DMS153 (cell line): ENCODE data around the gene ZIM2.
"Not testable (repeated sequence)": the region's sequence is repeated elsewhere in the genome, so short reads cannot be mapped to it uniquely, and the experiment has no call there.

Experiments used
- DNase-seq: peaks from one replicate; lab custom pipeline; 2025; lab: John Stamatoyannopoulos, UW

ZIM2 gene

DNA sequence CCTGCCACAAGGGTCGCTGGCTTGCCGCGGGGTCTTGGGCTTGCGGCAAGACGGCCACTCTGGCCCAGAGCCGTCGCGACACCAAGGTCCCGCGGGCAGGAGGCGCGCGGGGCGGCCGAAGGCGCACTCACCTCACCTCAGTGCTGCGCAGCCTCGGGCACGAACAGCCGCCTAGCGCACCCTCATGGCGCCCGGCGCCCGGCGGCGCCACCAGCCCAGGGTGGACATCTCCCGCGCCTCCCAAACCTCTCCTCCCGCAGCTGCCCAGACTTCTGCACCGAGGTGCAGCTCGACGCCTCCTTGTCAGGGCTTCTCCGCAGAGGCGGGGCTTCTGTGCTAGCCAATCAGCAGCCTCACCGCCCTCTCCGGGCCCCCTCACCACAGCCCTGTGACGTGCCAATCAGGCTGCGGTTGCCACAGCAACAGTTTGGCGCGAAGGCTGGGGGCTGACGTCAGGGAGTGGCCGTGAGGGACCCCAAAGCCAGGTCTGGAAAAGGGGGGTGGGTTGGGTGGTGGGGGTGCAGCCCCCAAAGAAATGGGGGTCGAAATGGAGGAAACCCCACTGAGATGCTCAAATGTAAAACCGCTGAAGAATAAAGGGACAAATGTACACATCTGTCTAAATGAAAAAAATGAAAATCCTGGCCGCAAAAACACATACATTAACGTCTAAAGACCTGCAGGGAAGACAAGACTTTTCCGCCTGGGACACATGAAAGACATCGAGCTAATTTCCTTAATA lies at the start of gene ZIM2, which contains the start of gene PEG3:
Gene ZIM2 (minus strand): TSS at position 276 of the 742 bp plus-strand sequence. CDS start 16,449 bp downstream, outside the sequence.
Gene PEG3 (minus strand): TSS at position 276 of the 742 bp plus-strand sequence. CDS start 16,071 bp downstream, outside the sequence.
- DNase-seq, result no peak

DNA sequence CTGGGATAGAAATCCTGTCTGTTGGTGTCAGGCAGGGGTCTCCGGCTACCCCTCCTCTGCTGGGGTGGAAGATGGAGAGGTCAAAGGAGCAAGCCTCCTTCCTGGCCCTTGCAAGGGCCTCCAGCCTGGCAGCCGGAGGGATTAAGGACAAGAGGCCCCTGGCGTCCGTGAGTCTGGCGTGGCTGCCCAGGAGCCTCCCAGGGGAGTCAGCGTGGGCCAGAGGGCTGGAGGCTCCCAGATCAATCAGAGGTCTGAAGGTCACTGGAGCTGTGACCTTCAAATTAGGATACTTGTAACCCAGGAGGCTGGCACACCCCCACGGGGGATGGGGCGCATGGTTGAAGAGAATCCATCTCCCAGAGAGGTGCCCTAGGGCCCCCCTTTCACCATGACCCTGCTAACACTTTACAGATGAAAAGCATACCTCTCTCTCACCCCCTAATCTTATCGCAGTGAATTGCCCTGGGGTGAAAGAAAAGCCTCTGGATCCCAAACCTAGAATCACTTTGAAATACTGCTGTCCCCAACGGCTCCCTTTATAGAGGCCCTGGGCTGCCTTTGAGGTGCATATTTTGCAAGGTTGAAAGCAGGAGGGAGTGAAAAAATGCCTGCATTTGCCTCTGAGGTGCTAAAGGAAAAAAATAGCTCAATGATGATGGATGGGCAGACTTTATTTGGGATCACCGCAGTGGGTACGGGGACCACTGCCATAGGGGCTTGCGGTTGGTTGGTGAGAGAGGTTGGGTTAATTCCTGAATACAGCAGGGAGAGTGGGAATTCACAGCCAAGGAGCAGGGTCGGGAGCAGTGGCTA lies 44.9 kb upstream of the ZIM2 start:
- no peak for DNase-seq

DNA sequence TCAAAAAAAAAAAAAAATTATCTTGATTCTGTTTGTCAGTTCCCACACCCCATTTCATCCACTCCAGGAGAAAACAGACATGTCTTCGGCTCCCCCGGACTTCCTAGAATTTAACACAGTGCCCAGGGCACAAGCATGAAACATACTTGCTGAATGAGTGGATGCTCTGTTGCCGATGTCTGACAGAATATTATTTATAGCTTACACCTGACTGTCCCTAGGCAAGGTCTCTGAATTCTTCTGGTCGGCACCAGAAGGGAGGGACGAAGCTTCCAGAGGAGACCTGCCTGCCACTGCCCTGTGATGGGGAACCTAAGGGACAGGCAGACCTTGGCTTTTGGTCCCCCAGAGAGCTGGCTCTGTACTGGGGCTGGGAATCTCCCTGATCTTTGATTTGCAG lies 43.9 kb upstream of the ZIM2 start:
- DNase-seq, result no peak

DNA sequence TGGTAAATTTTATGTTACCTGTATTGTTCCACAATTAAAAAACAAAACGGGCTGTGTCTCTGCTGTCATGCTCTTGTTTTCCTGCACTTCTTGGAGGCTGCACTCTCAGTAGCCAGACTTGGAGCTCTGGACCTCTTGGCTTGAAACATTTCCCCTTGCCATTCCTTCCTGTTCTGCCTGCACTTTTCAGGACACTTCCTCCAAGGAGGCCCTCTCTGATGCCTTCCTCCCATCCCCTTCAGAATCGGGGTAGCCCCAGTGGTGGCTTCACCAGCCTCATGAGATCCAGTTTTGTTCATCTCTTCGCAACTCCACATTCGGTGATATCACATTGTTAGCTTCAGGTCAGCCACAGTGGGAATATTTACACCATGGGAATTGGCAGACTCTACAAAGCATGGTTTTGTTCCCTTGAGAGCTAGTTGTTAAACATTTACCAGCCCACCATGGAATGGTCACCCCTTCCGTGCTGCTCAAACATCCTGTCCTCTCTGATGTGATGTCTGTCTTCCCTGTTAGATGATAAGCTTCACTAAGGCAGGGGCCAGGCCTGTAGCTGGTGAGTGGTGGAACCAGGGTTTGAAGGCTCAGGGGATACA lies 40.2 kb upstream of the ZIM2 start:
- DNase-seq, result no peak

DNA sequence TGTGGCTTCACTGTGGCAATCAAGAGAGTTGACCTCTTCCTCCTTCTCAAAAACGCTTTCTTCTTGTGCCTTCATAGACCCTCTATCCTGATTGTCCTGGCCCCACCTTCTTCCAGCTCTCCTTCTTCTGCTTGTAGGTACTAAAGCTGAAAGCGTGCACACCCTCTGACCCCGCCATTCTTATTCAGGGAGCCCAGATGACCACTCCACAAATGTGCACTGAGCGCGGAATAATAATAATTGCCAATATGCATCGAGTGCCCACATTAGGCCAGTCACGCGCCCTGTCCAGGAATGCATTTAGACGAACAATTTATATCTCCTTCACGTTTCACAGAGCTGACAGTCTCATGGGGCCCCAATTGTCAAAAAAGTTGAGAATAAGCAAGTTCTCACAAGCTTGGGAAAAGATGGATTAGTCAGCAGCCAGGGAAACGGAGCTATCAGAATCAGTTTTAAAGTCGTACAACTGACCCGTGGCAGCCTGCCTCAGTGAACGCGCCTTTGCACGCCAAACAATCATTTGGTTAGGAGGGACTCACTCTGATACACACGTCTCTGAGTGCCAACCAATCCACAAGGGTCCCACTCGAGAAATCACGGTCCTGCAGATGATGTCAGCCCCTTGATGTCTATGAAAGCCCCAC lies 36.7 kb upstream of the ZIM2 start:
- no peak for DNase-seq

DNA sequence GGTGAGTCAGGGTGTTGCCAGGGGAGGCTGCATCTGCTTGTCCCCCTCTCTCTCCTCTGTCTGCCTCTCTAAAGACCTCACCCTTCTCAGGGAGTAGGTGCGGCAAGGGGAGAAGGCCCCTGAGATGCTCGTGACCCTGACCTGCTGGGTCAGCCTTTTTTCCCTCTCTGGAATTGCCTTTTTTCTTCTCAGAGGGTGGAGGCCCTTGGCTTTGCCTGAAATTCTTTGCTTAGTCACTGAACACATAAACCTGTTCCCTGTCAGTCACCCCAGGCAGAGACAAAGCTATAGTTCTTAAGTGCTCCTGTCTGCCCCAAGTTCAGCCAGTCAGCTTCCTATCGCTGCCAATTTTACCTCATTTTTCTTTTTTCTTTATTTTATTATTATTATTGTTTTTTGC lies 35.2 kb upstream of the ZIM2 start:
- no peak for DNase-seq

DNA sequence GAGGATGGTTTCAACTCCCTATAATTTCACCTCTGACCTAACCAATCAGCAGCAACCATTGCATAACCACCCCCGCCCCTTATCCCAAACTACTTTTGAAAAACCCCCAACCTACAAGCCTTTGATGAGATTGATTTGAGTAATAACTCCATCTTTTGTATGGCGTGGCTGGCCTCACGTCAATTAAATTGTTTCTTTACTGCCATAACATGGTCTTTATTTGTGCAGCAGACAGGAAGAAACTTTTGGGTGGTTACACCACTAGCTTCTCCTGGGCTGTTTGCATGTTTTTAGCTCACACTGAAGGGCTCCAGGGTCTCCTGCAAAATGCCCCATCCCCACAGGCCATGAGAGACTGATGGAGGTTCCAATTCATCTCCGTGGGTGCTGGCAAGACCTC lies 34.0 kb upstream of the ZIM2 start:
- DNase-seq, result no peak

DNA sequence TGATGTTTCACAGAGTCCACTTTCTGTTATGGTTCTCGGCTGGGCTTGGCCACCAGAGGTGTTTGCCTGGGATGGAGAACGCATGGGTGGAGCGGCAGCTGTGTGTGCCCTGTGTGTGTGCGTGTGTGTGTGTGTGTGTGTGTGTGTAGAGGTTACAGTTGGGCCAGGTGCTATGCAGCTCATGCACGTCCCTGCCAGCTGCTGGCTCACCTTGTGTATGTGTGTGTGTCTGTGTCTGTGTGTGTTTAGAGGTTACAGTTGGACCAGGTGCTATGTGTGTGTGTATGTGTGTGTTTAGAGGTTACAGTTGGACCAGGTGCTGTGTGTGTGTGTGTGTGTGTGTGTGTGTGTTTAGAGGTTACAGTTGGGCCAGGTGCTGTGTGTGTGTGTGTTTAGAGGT lies 33.0 kb upstream of the ZIM2 start:
- DNase-seq, result no peak

DNA sequence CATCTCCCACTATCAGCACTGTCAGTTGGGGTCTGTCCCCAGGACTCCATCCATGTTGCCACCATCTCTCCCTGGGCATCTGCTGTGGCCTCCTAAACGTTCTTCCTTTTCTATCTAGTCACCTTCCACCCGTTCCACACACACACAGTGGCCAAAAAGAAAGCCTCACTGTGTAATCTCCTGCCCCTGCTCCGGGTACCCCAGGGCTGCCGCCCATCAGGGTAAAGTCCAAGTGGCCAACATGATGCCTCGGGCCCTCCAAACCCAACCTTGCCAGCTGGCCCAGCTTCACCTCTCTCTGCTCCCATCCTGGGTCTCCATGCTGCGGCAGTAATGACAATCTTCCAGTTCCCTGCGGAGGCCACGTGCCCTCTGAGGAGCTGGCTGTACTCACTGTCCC lies 29.4 kb upstream of the ZIM2 start:
- no peak for DNase-seq

DNA sequence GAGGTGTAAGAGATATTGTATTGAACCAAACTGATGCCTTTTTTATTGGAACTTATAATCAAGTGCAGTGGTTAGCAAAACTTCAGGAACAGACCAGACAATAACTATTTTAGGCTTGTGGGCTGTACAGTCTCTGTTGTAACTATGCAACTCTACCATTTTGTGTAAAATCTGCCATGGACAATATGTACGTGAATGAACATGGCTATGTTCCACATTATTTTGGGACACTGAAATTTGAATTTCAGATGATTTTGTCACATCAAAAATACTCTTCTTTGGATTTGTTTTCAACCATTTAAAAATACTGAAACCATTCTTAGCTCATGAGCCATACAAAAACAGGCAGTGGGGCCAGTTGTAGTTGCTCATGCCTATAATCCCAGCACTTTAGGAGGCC lies 27.9 kb upstream of the ZIM2 start:
- DNase-seq, result no peak

DNA sequence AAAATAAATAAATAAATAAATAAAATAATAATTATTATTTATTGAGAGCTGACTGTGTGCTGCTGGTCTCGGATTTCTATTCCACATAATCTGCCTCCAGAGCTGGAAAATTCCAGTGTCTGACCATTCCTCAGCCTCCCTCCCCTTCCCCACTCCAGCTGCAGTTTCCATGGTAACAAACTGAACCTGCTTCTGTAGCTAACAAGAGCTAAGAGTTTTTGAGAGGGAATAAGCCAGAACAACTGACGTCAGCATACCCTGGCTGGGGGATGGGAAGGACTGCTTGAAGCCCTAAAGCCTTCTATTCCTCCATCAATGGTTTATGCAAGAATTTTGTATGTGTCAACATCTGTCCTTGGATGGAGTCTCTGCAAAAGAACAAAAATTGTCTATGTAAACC lies 26.0 kb upstream of the ZIM2 start:
- no peak for DNase-seq

DNA sequence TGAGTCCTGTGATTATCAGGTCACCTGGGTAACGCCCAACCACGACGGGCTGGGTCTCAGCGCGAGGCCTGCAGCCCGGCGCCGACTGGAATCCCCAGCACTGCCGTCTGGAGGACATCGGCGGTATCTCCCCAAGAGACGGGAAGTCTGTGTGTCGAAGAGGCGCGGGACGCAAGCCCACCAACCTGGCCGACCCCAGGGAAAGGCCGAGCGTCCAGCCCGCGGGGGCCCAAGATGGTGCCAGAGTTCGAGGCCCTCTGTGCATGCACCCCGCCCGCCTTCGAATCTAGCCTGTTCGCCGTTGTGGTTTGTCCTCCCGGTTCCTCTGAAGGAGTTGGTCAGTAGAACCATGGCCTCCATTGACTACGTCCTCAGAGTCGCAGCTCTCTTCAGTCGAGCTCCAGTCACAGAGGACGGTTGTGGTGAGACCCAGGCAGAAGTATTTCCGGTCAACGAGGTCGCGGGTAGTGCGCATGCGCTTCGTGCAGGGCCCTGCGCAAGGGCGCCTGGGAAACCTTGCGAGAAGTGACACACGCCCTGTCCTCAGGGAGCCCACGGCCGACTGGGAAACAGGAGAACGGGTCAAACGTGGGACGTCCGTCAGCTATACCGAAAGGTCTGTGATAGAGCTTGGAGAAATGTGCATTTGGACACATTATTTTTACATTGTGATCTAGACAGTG lies 24.1 kb upstream of the ZIM2 start:
- no peak for DNase-seq

DNA sequence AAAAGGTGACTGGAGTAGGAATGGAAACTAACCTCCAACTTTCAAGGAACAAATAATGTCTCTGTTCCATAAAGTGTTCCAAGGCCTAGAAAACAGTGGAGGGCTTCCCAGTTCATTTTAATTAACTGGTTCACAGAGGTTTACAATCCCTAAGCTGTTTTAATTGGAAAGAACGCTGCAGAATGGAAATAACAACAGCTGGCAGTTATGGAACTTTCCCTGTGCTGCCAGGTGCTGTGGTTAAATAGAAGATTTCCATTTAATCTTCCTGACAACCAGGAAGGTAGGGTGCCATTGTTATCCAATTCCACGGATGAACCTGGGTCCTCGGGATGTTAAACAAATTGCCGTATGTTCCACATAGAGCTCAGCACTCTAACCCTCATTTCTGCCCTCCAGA lies 22.2 kb upstream of the ZIM2 start:
- no peak for DNase-seq

DNA sequence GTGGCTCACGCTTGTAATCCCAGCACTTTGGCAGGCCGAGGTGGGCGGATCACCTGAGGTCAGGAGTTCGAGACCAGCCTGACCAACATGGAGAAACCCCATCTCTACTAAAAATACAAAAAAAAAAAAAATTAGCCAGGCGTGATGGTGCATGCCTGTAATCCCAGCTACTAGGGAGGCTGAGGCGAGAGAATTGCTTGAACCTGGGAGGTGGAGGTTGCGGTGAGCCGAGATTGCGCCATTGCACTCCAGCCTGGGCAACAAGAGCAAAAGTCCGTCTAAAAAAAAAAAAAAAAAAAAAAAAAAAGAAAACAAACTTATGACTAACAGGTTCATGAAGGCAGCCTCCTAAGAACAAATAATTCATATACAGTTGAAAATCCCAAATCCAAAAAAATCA lies 19.9 kb upstream of the ZIM2 start:
- not testable (repeated sequence) for DNase-seq

DNA sequence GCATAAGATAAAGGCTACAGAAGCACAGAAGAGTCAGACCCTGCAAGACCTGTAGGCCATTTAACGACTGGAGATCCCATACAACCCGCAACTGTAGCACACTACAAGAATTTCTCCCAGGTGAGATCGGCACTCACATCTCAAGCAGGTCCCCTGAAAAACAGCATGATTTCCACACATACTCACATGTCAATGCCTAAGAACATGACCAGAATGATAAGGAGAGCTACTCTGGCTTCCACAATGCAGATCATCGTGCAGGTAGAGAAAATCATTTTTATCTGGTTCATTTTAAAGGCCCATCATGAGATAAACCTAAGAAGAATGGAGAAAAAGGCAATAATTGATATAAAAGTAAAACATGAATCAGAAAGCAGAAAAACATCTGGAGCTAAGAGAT lies 17.5 kb upstream of the ZIM2 start:
- no peak for DNase-seq

DNA sequence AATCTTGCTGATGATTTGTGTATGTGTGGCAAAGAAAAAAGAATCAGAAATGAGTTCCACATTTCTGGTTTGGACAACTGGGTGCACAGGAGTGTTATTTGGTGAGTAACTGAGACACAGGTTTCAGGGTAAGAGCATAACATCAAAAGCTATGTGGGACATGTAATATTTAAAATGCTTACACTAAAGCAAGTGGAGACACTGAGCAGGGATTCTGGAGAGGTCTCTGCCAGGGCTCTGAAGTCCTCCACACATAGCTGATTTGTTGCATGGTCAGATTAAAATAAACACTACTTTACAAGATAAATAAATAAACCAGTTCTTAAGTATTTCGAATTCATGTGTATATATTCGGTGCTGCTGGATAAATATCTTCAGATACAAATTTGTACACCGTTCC lies 16.3 kb upstream of the ZIM2 start:
- DNase-seq, result no peak

DNA sequence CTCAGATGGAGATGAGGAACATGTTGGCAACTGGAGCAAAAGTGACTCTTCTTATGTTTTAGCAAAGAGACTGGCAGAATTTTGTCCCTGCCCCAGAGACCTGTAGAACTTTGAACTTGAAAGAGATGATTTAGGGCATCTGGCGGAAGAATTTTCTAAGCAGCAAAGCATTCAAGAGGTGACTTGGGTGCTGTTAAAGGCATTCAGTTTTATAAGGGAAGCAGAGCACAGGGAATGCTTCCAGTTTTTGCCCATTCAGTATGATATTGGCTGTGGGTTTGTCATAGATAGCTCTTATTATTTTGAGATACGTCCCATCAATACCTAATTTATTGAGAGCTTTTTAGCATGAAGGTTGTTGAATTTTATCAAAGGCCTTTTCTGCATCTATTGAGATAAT lies 11.8 kb upstream of the ZIM2 start:
- not testable (repeated sequence) for DNase-seq

DNA sequence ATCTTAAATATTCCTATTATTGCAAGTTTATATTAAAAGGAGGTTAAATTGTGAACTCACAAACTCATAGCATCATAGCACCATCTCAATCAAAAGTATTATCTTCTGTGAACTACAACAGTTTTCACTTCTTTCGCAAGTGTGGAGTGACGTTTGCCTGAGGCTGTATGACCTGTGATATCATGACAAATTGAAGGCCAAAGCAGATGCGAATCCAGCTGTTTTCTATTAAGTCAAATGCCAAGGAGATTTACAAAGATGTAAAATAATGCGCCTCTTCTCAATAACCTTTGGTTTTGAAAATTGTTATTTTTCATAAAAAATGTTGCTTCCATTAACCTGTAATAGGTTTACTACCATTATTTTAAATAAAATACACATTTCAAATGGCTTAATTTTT lies 7.6 kb upstream of the ZIM2 start:
- no peak for DNase-seq

DNA sequence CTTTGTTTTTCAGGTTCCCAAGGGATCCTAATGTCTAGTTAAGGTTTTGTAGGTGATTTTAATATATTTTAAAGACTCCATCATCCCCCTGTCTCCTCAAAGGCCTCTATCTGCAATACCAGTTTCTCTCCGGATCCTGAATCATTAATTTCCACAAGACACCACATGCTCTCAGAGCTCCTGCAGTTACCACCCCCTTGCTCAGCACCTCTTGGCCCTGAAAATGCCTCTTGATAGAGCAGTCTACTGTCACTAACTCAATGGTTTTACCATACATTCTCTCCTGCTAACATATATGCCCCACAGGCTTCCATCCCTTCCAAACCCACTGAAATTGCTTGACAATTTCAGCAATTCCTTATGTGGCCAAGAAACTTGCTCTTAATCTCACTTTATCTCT lies 1.9 kb upstream of the ZIM2 start:
- DNase-seq, result no peak

DNA sequence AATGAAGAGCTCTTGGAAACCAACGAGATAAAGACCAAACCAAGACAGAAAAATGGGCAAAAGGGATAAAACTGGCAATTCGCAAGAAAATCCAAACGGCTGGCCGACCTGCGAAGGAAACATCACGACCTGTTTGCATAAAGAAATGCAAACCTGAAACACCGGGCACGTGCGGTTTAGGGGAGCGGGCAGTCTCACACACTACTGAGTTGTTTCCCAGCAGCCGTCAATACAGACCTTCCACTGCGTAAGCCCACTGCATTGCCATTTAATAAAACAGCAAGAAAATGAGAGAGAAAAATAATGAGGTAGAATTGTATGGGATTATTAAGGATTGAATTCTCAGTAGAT lies 642 bp upstream of the ZIM2 start:
- DNase-seq, result no peak

DNA sequence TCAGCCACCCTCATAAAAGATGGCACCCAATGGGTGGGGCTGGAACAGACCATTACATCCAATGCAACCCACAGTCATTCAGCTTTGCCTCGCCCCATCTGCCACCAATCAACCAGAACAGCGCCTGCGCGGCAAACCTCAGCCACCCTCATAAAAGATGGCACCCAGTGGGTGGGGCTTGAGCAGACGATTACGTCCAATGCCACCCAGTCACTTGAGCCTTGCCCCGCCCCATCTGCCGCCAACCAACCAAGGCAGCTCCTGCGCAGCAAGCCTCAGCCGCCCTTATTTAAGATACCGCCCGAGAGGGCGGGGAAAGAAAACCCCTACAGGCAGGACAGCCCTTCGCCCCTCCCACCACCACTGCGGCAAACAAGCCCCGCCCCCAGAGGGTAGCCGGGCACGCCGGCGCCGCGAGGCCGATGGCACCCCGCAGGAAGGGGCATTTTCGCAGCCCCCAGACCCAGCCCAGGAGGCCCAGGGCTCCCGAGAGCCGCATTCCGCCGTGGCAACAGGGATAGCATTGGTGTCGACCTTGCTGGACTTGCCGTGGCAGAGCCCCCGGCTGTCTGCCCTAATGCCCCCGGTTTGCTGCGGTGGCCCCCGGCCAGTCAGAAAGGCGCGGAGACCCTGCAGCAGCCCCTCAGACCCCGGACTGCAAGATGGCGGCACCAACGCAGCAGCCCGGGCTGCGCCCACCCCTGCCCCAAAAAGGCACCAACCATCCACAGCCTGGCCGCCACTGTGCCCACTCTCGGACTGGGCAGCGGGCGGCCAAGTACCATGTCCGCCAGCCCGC lies 675 bp downstream of the ZIM2 start:
- no peak for DNase-seq
